Measurements from ENCODE around the gene BTN2A1.

The BTN2A1 gene

DNA sequence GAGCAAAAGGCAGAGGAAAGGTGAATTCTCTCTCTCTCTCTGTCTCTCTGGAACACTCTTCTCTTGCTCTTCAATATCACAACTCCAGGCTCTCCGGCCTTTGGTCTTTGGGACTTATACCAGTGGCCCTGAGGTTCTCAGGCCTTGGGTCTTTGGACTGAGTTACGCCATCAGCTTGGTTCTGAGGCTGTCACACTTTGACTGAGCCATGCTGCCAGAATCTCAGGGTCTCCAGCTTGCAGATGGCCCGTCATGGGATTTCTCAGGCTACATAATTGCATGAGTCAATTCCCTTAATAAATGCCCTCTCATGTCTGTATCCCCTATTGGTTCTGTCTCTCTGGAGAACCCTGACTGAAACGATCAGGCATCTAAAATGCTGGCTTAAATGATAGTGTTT lies 12.9 kb downstream of the BTN2A1 start:
- TF ChIP-seq, protein P1, sequence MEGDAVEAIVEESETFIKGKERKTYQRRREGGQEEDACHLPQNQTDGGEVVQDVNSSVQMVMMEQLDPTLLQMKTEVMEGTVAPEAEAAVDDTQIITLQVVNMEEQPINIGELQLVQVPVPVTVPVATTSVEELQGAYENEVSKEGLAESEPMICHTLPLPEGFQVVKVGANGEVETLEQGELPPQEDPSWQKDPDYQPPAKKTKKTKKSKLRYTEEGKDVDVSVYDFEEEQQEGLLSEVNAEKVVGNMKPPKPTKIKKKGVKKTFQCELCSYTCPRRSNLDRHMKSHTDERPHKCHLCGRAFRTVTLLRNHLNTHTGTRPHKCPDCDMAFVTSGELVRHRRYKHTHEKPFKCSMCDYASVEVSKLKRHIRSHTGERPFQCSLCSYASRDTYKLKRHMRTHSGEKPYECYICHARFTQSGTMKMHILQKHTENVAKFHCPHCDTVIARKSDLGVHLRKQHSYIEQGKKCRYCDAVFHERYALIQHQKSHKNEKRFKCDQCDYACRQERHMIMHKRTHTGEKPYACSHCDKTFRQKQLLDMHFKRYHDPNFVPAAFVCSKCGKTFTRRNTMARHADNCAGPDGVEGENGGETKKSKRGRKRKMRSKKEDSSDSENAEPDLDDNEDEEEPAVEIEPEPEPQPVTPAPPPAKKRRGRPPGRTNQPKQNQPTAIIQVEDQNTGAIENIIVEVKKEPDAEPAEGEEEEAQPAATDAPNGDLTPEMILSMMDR (IDR thresholded peaks at IDR 0.05; ENCODE audit: borderline replicate concordance, insufficient read depth, low read depth, low read length): no peak
- H3K4me3 ChIP-seq (ENCODE audit: low read depth, low read length): no peak overlapping the region

DNA sequence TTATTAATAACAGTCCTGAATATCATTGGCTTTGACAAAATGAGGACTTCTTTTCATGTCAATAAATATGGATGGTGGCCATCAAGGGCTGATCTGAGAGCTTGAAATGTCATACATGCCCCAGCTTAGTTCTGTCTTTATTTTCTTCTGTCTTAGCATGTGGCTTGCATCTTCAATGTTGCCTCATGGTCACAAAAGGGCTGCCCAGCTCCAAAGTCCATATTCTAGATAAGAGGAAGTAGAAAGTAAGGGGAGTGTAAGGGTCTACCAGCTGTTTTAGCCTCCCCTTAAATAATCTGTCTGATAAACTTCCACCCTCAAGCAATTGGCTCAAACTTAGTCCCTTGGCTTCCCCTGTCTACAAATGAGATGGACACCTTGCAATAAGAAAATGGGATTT lies 14.2 kb downstream of the BTN2A1 start:
- H3K4me3 ChIP-seq (ENCODE audit: low read depth, low read length): no peak overlapping the region
- TF ChIP-seq, protein P1 (IDR thresholded peaks at IDR 0.05; ENCODE audit: borderline replicate concordance, insufficient read depth, low read depth, low read length): no peak

DNA sequence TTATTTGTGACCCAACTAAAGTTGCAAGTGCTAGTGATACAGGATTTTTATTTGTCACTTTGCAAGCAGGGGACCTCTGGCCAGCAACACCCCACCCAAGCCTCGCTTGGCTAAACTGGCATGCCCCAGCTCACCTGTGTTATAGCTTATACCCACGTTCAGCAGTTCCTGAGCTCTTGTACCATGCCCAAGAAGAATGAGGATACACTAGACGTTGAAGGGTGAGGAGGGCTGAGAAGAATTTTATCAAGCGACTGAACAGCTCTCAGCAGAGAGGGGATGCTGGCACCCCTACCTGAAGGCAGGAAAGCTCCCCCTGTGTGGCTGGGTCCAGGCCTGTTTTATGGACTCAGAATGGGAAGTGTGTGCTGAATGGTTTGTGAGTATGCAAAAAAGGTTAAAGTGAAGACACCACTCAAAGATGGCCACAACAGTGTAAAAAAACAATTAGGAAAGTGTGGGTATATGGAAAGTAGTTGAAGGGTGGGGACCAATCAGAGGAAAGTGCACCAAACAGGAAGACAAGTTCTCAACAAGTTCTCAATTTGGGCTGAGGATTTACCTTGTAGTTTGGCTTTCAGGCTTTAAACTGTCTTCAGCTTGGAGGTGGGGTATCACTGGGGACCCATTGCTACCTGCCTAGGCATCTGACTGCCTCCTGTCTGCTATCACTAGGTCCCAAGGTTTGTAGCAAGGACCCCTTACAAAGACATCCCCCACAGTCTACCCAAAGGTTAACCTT lies 15.0 kb downstream of the BTN2A1 start:
- TF ChIP-seq, protein P1 (IDR thresholded peaks at IDR 0.05; ENCODE audit: borderline replicate concordance, insufficient read depth, low read depth, low read length): no peak

DNA sequence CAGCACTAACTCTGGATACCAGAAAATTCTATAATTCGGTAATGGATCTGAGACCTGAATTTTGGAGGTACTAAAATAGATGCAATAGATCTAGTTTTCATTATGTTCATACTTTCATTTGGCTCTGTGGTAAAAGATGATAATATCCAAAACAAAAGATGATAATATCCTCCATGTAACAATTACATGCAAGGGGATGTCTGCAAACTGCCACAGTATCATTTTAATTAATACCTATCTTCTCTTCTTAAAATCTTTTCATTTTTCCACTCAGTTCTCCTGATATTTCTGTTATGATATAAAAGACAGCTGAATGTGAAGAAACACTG lies 15.6 kb downstream of the BTN2A1 start:
- H3K4me3 ChIP-seq (ENCODE audit: low read depth, low read length): no peak overlapping the region
- TF ChIP-seq, protein P1 (IDR thresholded peaks at IDR 0.05; ENCODE audit: borderline replicate concordance, insufficient read depth, low read depth, low read length): no peak

More for the DNA sequence above, 15.0 kb downstream of the BTN2A1 start:
- H3K4me3 ChIP-seq (ENCODE audit: low read depth, low read length): no peak overlapping the region

DNA sequence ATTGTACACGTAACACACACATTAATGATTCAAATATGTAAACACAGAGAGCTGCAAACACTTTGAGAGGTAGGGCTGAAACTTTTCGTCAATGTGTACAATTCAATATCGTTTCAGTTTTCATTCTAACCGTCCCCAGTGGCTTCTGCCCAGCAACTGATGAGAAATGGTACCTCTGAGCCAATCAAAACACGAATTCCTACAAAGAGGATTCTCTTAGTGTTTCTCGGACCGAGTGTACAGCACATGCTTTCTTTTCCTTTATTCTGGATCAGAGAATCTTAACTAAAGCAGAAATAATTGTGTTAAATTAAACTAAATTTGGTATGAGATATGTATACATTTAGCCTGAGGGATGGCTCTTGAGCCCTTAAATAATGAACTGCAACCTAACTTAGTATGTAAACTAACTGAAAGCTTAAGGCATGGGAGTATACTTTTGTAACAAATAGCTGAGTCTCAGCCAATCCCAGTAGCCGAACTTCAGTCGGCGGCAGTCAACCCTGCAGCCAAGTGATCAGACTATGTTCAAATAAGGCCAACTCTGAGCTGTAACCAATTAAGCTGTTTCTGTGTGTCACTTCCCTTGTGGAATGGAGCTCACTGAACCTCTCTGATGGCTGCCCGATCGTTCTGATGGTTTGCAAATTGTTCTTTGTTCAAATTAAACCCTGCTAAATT lies 16.1 kb downstream of the BTN2A1 start:
- TF ChIP-seq, protein P1 (IDR thresholded peaks at IDR 0.05; ENCODE audit: borderline replicate concordance, insufficient read depth, low read depth, low read length): no peak
- H3K4me3 ChIP-seq (ENCODE audit: low read depth, low read length): peak overlapping the region; percentile 49

DNA sequence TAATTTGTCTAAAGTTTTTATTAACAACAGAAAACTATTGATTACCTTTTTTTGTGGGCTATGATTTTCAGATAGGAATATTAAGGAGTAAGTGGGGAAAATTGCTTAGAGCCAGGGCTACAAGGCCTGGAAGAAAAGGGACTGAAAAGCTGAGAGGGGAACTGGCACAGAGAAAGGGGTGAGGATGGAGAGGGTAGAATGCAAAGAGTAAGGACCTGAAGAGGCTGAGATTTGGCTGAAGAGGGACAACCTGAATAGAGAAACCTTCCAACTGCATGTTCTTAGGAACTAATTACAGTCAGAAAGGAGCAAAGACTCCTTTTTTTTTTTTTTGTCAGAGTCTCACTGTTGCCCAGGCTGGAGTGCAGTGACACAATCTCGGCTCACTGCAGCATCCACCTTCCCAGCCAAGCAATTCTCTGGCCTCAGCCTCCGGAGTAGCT lies 16.7 kb downstream of the BTN2A1 start:
- peak overlapping the region; percentile 49 for H3K4me3 ChIP-seq (ENCODE audit: low read depth, low read length)
- TF ChIP-seq, protein P1 (IDR thresholded peaks at IDR 0.05; ENCODE audit: borderline replicate concordance, insufficient read depth, low read depth, low read length): no peak

Measured in GM12875 (cell line).